ENCODE data around the gene GLP2R. TPM values are rescaled to one million over a fixed set of nuclear protein-coding genes. Genes with fewer than 3 reads are reported as not detected.

Gene GLP2R
- total RNA-seq, 2 donors from 2014 or later, result not detected

DNA sequence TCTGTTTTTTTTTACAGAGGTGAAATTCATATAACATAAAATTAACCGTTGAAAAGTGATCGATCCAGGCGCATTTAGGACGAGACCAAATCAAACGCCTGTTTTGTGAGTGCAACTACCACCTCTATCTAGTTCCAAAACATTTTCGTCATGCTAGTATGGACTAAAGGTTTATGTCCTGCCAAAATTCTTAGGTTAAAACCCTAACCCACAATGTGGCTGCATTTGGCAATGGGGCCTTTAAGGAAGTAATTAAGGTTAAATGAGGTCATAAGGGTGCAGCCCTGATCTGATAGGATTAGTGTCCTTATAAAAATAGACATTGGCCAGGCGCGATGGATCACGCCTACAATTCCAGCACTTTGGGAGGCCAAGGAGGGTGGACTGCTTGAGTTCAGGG lies 112.2 kb downstream of the GLP2R start:
- TF ChIP-seq CTCF (conservative IDR thresholded peaks at IDR 0.05), result no peak
- peaks cover 9% of the 10 kb centered on the region for H3K9me3 ChIP-seq (ENCODE audit: control insufficient read depth, low read length)
- H3K4me3 ChIP-seq (ENCODE audit: low read length), result no peak overlapping the region

GRCh38 chr17:9938764-9939163 lies 113.0 kb downstream of the GLP2R start:
- no peak overlapping the region for H3K4me3 ChIP-seq (ENCODE audit: low read length)
- peaks cover 4% of the 10 kb centered on the region for H3K9me3 Mint-ChIP-seq
- TF ChIP-seq CTCF (conservative IDR thresholded peaks at IDR 0.05), result no peak
- no peaks in the 10 kb centered on the region for H3K27me3 ChIP-seq (ENCODE audit: control insufficient read depth, insufficient read depth, low read length, poor library complexity, severe bottlenecking)
- H3K27ac Mint-ChIP-seq, result no peak overlapping the region
- no peak overlapping the region for H3K9ac ChIP-seq (ENCODE audit: extremely low read depth, low read length, poor library complexity, severe bottlenecking)
- no peaks in the 10 kb centered on the region for H3K36me3 ChIP-seq (ENCODE audit: control insufficient read depth, insufficient read depth, low read length)
- H3K27ac ChIP-seq (ENCODE audit: low read depth, low read length), result no peak overlapping the region
- no peaks in the 10 kb centered on the region for H3K4me1 ChIP-seq (ENCODE audit: control insufficient read depth, insufficient read depth, low read length)
- H3K4me3 Mint-ChIP-seq, result no peak overlapping the region
- H3K9me3 ChIP-seq (ENCODE audit: control insufficient read depth, low read length), result peaks cover 9% of the 10 kb centered on the region
- no peaks in the 10 kb centered on the region for H3K27me3 Mint-ChIP-seq (ENCODE audit: insufficient read depth)
- no peaks in the 10 kb centered on the region for H3K4me1 Mint-ChIP-seq
- WGBS, 2 experiments (ENCODE audit: insufficient coverage in 1 of 2, insufficient read length in 1 of 2), result 93 to 100% methylated on average over 1 of the region's 1 CpG
- H3K36me3 Mint-ChIP-seq (ENCODE audit: low read depth), result peaks cover 7% of the 10 kb centered on the region
- no peak for DNase-seq

More for the DNA sequence above, 112.2 kb downstream of the GLP2R start:
- no peak overlapping the region for H3K9ac ChIP-seq (ENCODE audit: extremely low read depth, low read length, poor library complexity, severe bottlenecking)
- no peak for DNase-seq
- no peaks in the 10 kb centered on the region for H3K4me1 Mint-ChIP-seq
- WGBS, 2 experiments (ENCODE audit: insufficient coverage in 1 of 2, insufficient read length in 1 of 2), result 89 to 100% methylated on average over 8 to 9 of the region's 9 CpGs
- no peak overlapping the region for H3K27ac ChIP-seq (ENCODE audit: low read depth, low read length)
- H3K36me3 ChIP-seq (ENCODE audit: control insufficient read depth, insufficient read depth, low read length), result no peaks in the 10 kb centered on the region
- H3K27me3 ChIP-seq (ENCODE audit: control insufficient read depth, insufficient read depth, low read length, poor library complexity, severe bottlenecking), result no peaks in the 10 kb centered on the region
- no peaks in the 10 kb centered on the region for H3K4me1 ChIP-seq (ENCODE audit: control insufficient read depth, insufficient read depth, low read length)
- peaks cover 7% of the 10 kb centered on the region for H3K36me3 Mint-ChIP-seq (ENCODE audit: low read depth)
- H3K9me3 Mint-ChIP-seq, result peaks cover 4% of the 10 kb centered on the region
- H3K27ac Mint-ChIP-seq, result no peak overlapping the region
- no peak overlapping the region for H3K4me3 Mint-ChIP-seq
- H3K27me3 Mint-ChIP-seq (ENCODE audit: insufficient read depth), result no peaks in the 10 kb centered on the region

- 89 to 92% methylated on average over 8 to 9 of the region's 9 CpGs for WGBS, 2 experiments (ENCODE audit: insufficient coverage in 1 of 2, insufficient read length in 1 of 2)
- H3K27ac Mint-ChIP-seq, result no peak overlapping the region
- TF ChIP-seq CTCF (conservative IDR thresholded peaks at IDR 0.05), result no peak
- Histone ChIP-seq H3K4me1 (ENCODE audit: control insufficient read depth, insufficient read depth, low read length) (no peaks in the 10 kb centered on the region), H3K9me3 (ENCODE audit: control insufficient read depth, low read length) (peaks cover 9% of the 10 kb centered on the region), H3K4me3 (ENCODE audit: low read length) (no peak overlapping the region), H3K9ac (ENCODE audit: extremely low read depth, low read length, poor library complexity, severe bottlenecking) (no peak overlapping the region), H3K27me3 (ENCODE audit: control insufficient read depth, insufficient read depth, low read length, poor library complexity, severe bottlenecking) (no peaks in the 10 kb centered on the region), H3K36me3 (ENCODE audit: control insufficient read depth, insufficient read depth, low read length) (no peaks in the 10 kb centered on the region), H3K27ac (ENCODE audit: low read depth, low read length) (no peak overlapping the region)
- peaks cover 7% of the 10 kb centered on the region for H3K36me3 Mint-ChIP-seq (ENCODE audit: low read depth)
- H3K27me3 Mint-ChIP-seq (ENCODE audit: insufficient read depth), result no peaks in the 10 kb centered on the region
- peaks cover 4% of the 10 kb centered on the region for H3K9me3 Mint-ChIP-seq
- no peak overlapping the region for H3K4me3 Mint-ChIP-seq
- H3K4me1 Mint-ChIP-seq, result peaks cover 7% of the 10 kb centered on the region
- no peak for DNase-seq
Observed at GRCh38 chr17:9940841-9941240, 115.1 kb downstream of the GLP2R start.
